Measurements from ENCODE around the gene CD164.
"Not testable (repeated sequence)": the region's sequence is repeated elsewhere in the genome, so short reads cannot be mapped to it uniquely, and the experiment has no call there.

Gene CD164

DNA sequence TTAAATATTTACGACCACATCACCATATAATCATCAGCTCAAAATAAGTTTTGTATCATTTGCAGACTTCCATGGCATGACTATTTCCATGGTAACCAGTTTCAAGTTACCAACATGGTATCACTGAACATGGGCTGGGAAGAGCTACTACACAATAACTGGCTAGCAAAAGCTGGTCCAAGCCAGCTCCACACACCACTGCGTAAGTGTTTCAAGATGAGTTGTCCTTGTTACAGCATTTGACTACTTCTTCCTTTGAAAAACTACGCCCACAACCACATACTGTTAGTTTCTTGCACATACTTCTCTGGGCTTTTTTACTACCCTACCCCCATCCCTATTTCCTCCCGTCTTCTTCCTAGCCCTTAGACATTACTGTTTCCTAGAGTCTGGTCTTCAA, 8.5 kb downstream of the CD164 start:
- no peak for DNase-seq

- DNase-seq, result no peak
Observed at GRCh38 chr6:109373331-109373730, 8.9 kb downstream of the CD164 start.

DNA sequence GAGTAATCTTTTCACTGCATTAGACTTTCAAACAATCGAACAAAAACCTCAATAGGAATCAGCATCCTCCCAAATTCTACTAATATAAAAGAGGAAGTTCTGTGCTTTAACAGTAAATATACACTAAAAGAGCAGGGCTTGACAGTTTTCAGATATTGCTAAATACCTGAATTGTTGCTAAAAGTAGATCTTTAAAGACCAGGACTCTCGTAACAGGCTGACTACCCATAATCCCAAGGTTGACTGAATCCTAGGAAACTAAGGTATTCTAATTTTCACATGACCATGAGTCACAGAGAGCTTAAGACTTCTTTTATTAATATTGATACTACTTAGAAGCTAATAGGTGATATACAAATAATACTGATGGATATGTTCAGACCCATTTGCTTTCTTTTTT, 10.1 kb downstream of the CD164 start:
- no peak for DNase-seq

DNA sequence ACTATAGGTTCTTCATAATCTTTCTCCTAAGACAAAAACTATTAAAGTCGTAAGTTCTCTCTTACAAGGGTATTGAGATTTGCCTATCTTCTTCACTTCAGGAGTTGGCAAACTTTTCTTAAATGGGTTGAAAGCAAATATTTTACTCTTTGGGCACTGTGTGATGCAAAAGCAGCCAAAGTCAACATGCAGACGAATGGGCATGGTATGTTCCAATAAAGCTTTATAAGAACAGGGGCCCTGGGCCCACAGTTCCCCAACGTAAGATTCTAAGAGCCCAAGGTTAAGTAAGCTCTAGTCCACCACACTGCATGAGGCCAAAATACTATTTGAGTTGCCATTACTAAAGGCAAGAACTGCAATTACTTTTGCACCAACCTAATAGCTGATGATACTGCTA, 11.5 kb downstream of the CD164 start:
- no peak for DNase-seq

- no peak for DNase-seq
Observed at GRCh38 chr6:109370336-109370735, 11.9 kb downstream of the CD164 start.

GRCh38 chr6:109369728-109370127, 12.5 kb downstream of the CD164 start:
- DNase-seq, result no peak

GRCh38 chr6:109364382-109365078, 17.7 kb downstream of the CD164 start:
- DNase-seq, result not testable (repeated sequence)

- no peak for DNase-seq
Observed at GRCh38 chr6:109363753-109364152, 18.5 kb downstream of the CD164 start.

GRCh38 chr6:109362102-109362884, 20.0 kb downstream of the CD164 start:
- no peak for DNase-seq

DNA sequence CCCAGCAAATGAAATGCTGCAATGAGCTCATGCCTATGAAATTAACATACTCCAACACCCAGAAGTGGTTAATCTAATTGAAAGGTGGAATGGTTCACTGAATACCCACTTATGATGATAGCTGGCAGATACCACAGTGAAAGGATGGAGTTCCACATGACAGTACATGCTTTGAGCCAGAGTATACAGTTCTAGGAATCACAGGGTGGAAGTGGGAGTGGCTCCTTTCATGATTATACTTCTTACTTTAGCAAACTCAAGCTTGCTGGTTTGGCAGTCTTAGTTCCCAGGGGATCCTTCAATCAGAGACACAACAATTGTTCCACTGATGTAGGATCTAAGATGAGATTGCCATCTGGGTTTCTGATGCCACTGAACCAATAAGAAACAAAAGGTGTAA, 21.5 kb downstream of the CD164 start:
- no peak for DNase-seq

- DNase-seq, result no peak
Observed at GRCh38 chr6:109360281-109360680, 22.0 kb downstream of the CD164 start.

DNA sequence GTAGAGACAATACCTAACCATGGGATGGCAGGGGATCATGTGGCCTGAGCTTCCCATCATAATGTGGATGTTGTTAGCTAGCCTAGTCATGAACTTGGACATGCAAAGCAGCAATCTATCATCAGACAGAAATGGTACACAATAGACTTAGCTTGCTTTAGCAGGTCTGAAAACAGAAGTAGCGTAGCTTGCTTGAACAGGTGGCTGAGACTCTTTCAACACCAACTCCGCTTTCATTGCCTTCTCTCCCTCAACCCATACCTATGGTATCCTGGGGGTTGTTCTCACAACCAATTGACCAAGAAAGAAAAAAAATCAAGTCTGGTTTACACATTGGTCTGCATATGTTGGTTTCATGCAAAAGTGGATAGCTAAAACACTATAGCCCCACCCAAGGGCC, 23.0 kb downstream of the CD164 start:
- no peak for DNase-seq

DNA sequence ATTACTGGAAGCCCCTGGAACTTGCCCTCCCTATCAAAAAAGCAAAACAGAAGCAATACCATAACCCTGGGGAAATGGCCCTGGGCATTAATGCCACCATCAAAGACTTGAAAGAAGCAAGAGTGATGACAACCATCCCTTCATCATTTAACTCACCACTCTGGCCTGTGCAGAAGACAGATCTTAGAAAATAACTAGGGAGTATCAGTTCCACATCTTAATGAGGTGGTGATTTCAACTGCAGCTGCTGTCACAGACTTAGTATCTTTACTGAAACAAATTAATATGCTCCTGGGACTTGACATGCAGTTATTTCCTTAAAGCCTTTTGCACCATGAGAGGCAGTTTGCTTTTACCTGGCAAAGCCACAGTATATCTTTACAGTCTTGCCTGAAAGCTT, 24.1 kb downstream of the CD164 start:
- no peak for DNase-seq

DNA sequence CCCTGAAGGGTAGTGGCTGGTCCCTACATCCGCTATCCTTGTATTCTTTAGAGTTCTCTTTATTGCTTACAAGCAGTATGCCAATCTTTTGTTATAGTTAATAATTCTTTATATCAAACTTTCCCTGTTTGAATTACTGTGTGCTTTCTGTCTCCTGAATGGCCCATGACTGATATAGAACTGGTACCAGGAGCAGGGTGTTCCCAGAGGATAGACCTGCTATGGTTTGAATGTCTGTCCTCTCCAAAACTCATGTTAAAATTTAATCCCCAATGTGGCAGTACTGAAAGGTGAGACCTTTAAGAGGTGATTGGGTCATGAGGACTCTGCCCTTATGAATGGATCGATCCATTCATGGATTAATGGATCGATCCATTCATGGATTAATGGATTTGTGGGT, 26.0 kb downstream of the CD164 start:
- no peak for DNase-seq

- no peak for DNase-seq
Observed at GRCh38 chr6:109351231-109352130, 30.8 kb downstream of the CD164 start.

DNA sequence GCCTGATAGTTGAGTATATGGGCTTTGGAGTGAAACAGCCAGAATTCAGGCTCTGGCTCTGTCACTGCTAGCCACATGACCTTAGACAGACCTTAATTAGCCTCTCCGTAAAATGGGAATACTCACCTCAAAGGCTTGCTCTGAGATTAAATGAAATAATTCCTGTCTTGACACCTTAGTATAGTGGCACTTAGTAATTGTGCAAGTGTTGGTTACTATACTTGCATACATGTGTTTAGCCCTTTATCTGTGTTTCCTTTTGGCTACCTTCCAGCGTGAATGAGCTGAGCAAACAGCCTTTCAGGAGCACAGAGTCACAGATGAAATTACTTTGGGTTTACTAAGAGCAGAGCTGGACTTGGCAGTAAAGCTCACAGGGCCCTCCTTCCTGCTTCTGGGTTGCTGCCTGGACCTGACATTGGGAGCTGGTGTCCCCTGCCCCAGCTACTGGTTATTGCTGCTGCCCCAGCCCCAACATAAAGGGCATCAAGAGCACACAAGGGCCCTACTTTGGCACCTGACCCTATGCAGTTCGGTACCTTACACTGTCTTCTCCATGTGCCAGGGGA, 32.8 kb downstream of the CD164 start:
- peak; percentile 69 for DNase-seq

- DNase-seq, result no peak
Observed at GRCh38 chr6:109348226-109348625, 34.0 kb downstream of the CD164 start.

DNA sequence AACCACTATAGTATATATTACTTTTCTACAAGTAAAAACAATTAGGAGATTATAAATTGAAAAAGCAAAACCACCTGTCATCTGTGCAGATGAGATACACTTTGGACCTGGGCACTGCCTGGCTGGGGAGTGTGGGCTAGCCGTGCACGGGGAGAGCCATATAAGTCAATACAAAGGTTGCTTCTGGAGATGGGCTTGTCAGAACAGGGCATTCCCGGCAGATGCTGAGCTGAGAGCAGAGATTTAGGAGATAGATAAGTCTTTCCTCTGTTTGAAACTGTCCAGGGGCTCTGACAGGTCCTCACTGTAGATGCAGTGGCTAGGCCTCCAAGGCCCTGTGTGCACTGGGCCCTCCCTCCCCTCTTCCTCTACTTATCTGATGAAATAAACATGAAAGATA, 34.5 kb downstream of the CD164 start:
- no peak for DNase-seq

- DNase-seq, result no peak
Observed at GRCh38 chr6:109345986-109346385, 36.3 kb downstream of the CD164 start.

DNA sequence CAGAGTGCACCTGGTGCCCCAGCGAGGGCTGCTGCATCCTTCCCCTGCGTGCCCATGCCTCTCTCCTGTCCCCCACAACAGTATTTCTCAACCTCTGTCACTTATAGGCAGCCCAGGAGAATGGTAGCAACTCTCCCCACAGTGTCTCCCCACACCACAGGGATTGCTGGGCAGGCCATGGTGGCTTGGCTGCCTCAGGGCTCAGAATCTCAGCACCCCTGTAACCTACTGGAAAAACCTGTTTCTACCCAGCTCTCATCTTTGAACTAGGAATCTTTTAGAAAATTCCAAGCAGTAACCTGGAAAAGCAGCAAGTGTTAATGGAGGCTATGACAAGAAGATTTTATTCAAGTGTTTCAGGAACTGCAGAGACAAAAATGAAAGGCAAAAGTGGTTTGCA, 38.0 kb downstream of the CD164 start:
- no peak for DNase-seq

DNA sequence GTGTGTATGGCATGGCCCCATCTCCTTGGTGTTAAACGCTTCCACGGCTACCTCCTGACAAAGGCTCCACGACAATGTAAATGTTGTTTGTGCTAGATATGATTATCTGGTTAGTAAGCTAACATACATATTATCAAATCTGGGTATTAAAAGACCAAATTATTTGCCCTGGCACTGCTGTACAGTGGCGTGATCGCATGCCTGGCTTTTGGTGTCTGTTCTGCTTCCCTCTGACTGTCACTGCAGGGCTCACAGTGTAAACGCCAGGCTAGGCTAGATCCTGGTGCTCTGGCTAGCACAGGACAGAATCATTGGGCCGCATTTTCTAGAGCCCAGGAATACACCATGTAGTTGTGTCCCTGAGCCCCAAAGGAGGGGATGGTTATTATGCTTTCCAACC, 38.7 kb downstream of the CD164 start:
- DNase-seq, result no peak

- no peak for DNase-seq
Observed at GRCh38 chr6:109342911-109343310, 39.4 kb downstream of the CD164 start.

DNA sequence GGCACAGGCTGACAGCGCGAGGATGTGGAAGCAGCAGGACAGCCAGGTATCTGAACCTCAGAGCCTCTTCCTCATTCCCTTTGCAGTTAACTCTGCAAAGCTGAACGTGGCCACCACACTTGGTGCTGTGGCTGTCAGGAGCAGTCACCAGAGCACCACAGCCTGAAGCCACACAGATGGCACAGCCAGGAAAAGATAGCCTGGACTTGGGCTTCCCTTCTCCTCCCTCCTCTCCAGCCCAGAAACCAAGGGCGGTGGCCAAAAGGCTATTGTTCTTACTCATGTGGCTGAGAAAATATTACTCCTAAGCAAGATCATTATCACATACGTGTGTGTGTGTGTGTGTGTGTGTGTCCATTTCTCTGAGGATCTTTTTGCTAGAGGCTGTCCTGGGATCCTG, 39.8 kb downstream of the CD164 start:
- no peak for DNase-seq
